ENCODE measurements around the gene GABBR2. TPM values are rescaled to one million over a fixed set of nuclear protein-coding genes. Genes with fewer than 3 reads are reported as not detected.

Gene GABBR2
- total and polyA plus RNA-seq, 7 experiments from 2014 or later = not detected

GRCh38 chr9:98367371-98367900, 341.3 kb downstream of the GABBR2 start:
- Histone ChIP-seq H3K36me3 (ENCODE audit: control insufficient read depth in 2 of 3, insufficient read depth in 3 of 3, low read length in 3 of 3) (no peaks in the 10 kb centered on the region), H3K9me3 (ENCODE audit: control insufficient read depth in 2 of 3, low read length in 3 of 3) (peaks cover 0 to 18% (median 0%) of the 10 kb centered on the region in 3 experiments), H3K4me1 (ENCODE audit: control insufficient read depth in 2 of 2, insufficient read depth in 2 of 2, low read length in 2 of 2) (no peaks in the 10 kb centered on the region), H3K27ac (ENCODE audit: low read depth, low read length) (no peak overlapping the region), H3K4me3 (ENCODE audit: low read length) (no peak overlapping the region), H3K27me3 (ENCODE audit: control insufficient read depth in 2 of 2, insufficient read depth in 2 of 2, low read length in 2 of 2) (no peaks in the 10 kb centered on the region)
- Mint-ChIP-seq H3K27me3 (peaks cover 2 to 26% (median 15%) of the 10 kb centered on the region in 5 donors), H3K9me3 (peaks cover 3 to 27% (median 16%) of the 10 kb centered on the region in 11 donors), H3K27ac (no peak overlapping the region), H3K4me1 (no peaks in the 10 kb centered on the region), H3K4me3 (no peak overlapping the region), H3K36me3 (peaks cover 3 to 5% (median 4%) of the 10 kb centered on the region in 5 donors)
- intact Hi-C loops (cut with micrococcal nuclease) = no loop called here
- ChIA-PET POLR2A (no interaction called here), CTCF (no interaction called here)
- DNase-seq (no peak), ATAC-seq (no peak)

GRCh38 chr9:98365781-98366180, 343.0 kb downstream of the GABBR2 start:
- Histone ChIP-seq H3K27me3 (ENCODE audit: control insufficient read depth in 2 of 2, insufficient read depth in 2 of 2, low read length in 2 of 2) (no peaks in the 10 kb centered on the region), H3K4me1 (ENCODE audit: control insufficient read depth in 2 of 2, insufficient read depth in 2 of 2, low read length in 2 of 2) (no peaks in the 10 kb centered on the region), H3K9me3 (ENCODE audit: control insufficient read depth in 2 of 3, low read length in 3 of 3) (peaks cover 0 to 18% (median 0%) of the 10 kb centered on the region in 3 experiments), H3K27ac (ENCODE audit: low read depth, low read length) (no peak overlapping the region), H3K4me3 (ENCODE audit: low read length) (no peak overlapping the region), H3K36me3 (ENCODE audit: control insufficient read depth in 2 of 3, insufficient read depth in 3 of 3, low read length in 3 of 3) (no peaks in the 10 kb centered on the region)
- DNase-seq (no peak), ATAC-seq (no peak)
- intact Hi-C loops (cut with micrococcal nuclease) = no loop called here
- ChIA-PET POLR2A (no interaction called here), CTCF (no interaction called here)
- Mint-ChIP-seq H3K36me3 (peaks cover 3 to 5% (median 4%) of the 10 kb centered on the region in 5 donors), H3K4me3 (no peak overlapping the region), H3K9me3 (peaks cover 3 to 27% (median 16%) of the 10 kb centered on the region in 11 donors), H3K27ac (no peak overlapping the region), H3K4me1 (no peaks in the 10 kb centered on the region), H3K27me3 (peaks cover 2 to 26% (median 21%) of the 10 kb centered on the region in 5 donors)

DNA sequence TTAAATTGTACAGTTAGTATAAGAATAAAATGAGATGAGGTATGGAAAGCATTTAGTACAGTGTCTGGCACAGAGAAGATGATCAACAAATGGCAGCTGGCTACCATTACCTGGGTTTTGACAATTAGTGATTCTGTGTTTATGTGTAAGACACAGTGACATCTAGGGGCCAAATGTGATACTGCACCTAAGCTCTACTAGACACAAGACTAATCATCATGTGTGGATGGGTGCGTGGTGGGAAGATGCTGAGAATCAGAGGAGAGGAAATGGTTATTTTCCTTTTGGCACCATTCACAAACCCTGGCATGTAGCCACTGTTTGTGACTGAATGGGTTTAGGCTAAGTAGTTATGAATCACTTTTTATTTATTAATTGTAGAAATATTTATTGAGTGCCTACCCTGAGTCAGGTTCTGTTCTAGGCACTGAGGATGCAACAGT, 343.5 kb downstream of the GABBR2 start:
- H3K4me3 Mint-ChIP-seq = no peak overlapping the region
- H3K9me3 Mint-ChIP-seq = peaks cover 3 to 27% (median 16%) of the 10 kb centered on the region in 11 donors
- H3K27ac Mint-ChIP-seq = no peak overlapping the region
- no peak overlapping the region for H3K27ac ChIP-seq (ENCODE audit: low read depth, low read length)
- H3K27me3 ChIP-seq (ENCODE audit: control insufficient read depth in 2 of 2, insufficient read depth in 2 of 2, low read length in 2 of 2) = no peaks in the 10 kb centered on the region
- no peaks in the 10 kb centered on the region for H3K4me1 ChIP-seq (ENCODE audit: control insufficient read depth in 2 of 2, insufficient read depth in 2 of 2, low read length in 2 of 2)
- H3K27me3 Mint-ChIP-seq = peaks cover 2 to 26% (median 21%) of the 10 kb centered on the region in 5 donors
- POLR2A ChIA-PET = no interaction called here
- H3K4me3 ChIP-seq (ENCODE audit: low read length) = no peak overlapping the region
- ATAC-seq (no peak), DNase-seq (no peak)
- H3K4me1 Mint-ChIP-seq = no peaks in the 10 kb centered on the region
- H3K9me3 ChIP-seq (ENCODE audit: control insufficient read depth in 2 of 3, low read length in 3 of 3) = peaks cover 0 to 18% (median 0%) of the 10 kb centered on the region in 3 experiments
- CTCF ChIA-PET = interaction anchor here (0.6 kb wide), 1 partner anchor 1087 kb away, joined by 3 read pairs; no protein-coding TSS in a partner anchor
- peaks cover 3 to 5% (median 4%) of the 10 kb centered on the region in 5 donors for H3K36me3 Mint-ChIP-seq
- intact Hi-C loops (cut with micrococcal nuclease) = no loop called here
- H3K36me3 ChIP-seq (ENCODE audit: control insufficient read depth in 2 of 3, insufficient read depth in 3 of 3, low read length in 3 of 3) = no peaks in the 10 kb centered on the region

GRCh38 chr9:98364086-98364485, 344.6 kb downstream of the GABBR2 start:
- peaks cover 3 to 5% (median 4%) of the 10 kb centered on the region in 5 donors for H3K36me3 Mint-ChIP-seq
- peaks cover 2 to 26% (median 13%) of the 10 kb centered on the region in 5 donors for H3K27me3 Mint-ChIP-seq
- CTCF ChIA-PET = no interaction called here

GRCh38 chr9:98363644-98364043, 345.1 kb downstream of the GABBR2 start:
- H3K27me3 Mint-ChIP-seq = peaks cover 2 to 26% (median 11%) of the 10 kb centered on the region in 5 donors
- Histone ChIP-seq H3K27me3 (ENCODE audit: control insufficient read depth in 2 of 2, insufficient read depth in 2 of 2, low read length in 2 of 2) (no peaks in the 10 kb centered on the region), H3K27ac (ENCODE audit: low read depth, low read length) (no peak overlapping the region), H3K9me3 (ENCODE audit: control insufficient read depth in 2 of 3, low read length in 3 of 3) (peaks cover 0 to 18% (median 0%) of the 10 kb centered on the region in 3 experiments), H3K4me3 (ENCODE audit: low read length) (no peak overlapping the region), H3K4me1 (ENCODE audit: control insufficient read depth in 2 of 2, insufficient read depth in 2 of 2, low read length in 2 of 2) (no peaks in the 10 kb centered on the region), H3K36me3 (ENCODE audit: control insufficient read depth in 2 of 3, insufficient read depth in 3 of 3, low read length in 3 of 3) (no peaks in the 10 kb centered on the region)
- ChIA-PET CTCF (no interaction called here), POLR2A (no interaction called here)
- peaks cover 3 to 5% (median 4%) of the 10 kb centered on the region in 5 donors for H3K36me3 Mint-ChIP-seq
- no peak for ATAC-seq
- H3K27ac Mint-ChIP-seq = no peak overlapping the region
- no peak for DNase-seq
- H3K9me3 Mint-ChIP-seq = peaks cover 3 to 27% (median 16%) of the 10 kb centered on the region in 11 donors
- intact Hi-C loops (cut with micrococcal nuclease) = no loop called here
- H3K4me1 Mint-ChIP-seq = no peaks in the 10 kb centered on the region
- no peak overlapping the region for H3K4me3 Mint-ChIP-seq

More at GRCh38 chr9:98364086-98364485, 344.6 kb downstream of the GABBR2 start:
- Histone ChIP-seq H3K27me3 (ENCODE audit: control insufficient read depth in 2 of 2, insufficient read depth in 2 of 2, low read length in 2 of 2) (no peaks in the 10 kb centered on the region), H3K4me3 (ENCODE audit: low read length) (no peak overlapping the region), H3K27ac (ENCODE audit: low read depth, low read length) (no peak overlapping the region), H3K4me1 (ENCODE audit: control insufficient read depth in 2 of 2, insufficient read depth in 2 of 2, low read length in 2 of 2) (no peaks in the 10 kb centered on the region), H3K36me3 (ENCODE audit: control insufficient read depth in 2 of 3, insufficient read depth in 3 of 3, low read length in 3 of 3) (no peaks in the 10 kb centered on the region), H3K9me3 (ENCODE audit: control insufficient read depth in 2 of 3, low read length in 3 of 3) (peaks cover 0 to 18% (median 0%) of the 10 kb centered on the region in 3 experiments)
- DNase-seq = no peak
- intact Hi-C loops (cut with micrococcal nuclease) = no loop called here
- no peak for ATAC-seq
- H3K9me3 Mint-ChIP-seq = peaks cover 3 to 27% (median 16%) of the 10 kb centered on the region in 11 donors
- H3K4me1 Mint-ChIP-seq = no peaks in the 10 kb centered on the region
- H3K4me3 Mint-ChIP-seq = no peak overlapping the region
- no peak overlapping the region for H3K27ac Mint-ChIP-seq
- POLR2A ChIA-PET = no interaction called here

DNA sequence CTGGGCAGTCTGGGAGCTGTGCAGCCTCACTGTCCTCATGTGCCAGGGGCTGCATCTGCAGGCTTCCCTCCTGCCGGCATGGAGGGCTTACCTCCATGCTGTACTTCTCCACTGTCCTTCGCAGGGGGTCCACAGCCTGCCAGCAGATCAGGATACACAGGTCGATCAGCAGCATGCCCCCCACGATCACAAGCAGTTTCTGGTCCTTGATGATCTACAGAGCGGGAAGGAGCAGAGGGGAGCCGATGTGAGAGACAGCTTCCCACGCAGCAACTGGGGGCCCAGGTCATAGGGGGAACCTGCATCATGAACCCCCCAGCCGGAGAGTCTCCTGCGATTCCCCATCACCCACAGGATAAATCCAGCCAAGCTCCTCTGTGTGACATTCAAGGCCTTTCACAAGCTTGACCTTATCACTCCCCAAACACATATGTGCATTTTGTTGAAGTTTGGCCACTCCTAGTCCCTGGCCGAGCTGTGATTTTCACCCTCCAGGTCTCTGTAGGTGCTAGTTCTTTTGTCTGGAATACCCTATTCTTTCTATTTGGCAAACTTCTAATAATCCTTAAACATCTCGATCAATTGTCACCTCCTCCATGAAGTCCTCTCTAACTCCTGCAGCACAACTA, 346.0 kb downstream of the GABBR2 start:
- DNase-seq (no peak), ATAC-seq (no peak)
- H3K4me3 ChIP-seq (ENCODE audit: low read length) = no peak overlapping the region
- Mint-ChIP-seq H3K4me1 (no peaks in the 10 kb centered on the region), H3K27ac (no peak overlapping the region), H3K27me3 (peaks cover 4 to 18% (median 9%) of the 10 kb centered on the region in 5 donors), H3K36me3 (peaks cover 3 to 5% (median 4%) of the 10 kb centered on the region in 5 donors), H3K9me3 (peaks cover 3 to 27% (median 16%) of the 10 kb centered on the region in 11 donors), H3K4me3 (no peak overlapping the region)
- ChIA-PET POLR2A (no interaction called here), CTCF (no interaction called here)
- H3K27me3 ChIP-seq (ENCODE audit: control insufficient read depth in 2 of 2, insufficient read depth in 2 of 2, low read length in 2 of 2) = no peaks in the 10 kb centered on the region
- intact Hi-C loops (cut with micrococcal nuclease) = no loop called here
- H3K4me1 ChIP-seq (ENCODE audit: control insufficient read depth in 2 of 2, insufficient read depth in 2 of 2, low read length in 2 of 2) = no peaks in the 10 kb centered on the region
- no peaks in the 10 kb centered on the region for H3K36me3 ChIP-seq (ENCODE audit: control insufficient read depth in 2 of 3, insufficient read depth in 3 of 3, low read length in 3 of 3)
- no peak overlapping the region for H3K27ac ChIP-seq (ENCODE audit: low read depth, low read length)
- peaks cover 0 to 18% (median 0%) of the 10 kb centered on the region in 3 experiments for H3K9me3 ChIP-seq (ENCODE audit: control insufficient read depth in 2 of 3, low read length in 3 of 3)

Data from naive thymus-derived CD4-positive, alpha-beta T cell (primary cell).